Thyroid gland (tissue), 4 donors: ENCODE results near the gene ARPC2.

Experiments used
- CTCF ChIP-seq, 6 experiments: fragments of 200-600 bp in 3 of 6; fragments of 450-650 bp in 3 of 6; sonication (generic) in 3 of 6; IDR thresholded peaks; one replicate each; pipeline ENCODE4 v1.5.1; 2016 to 2019; ENCODE audit warnings: antibody characterized with exemption in 6 of 6, mild to moderate bottlenecking in 2 of 6, inconsistent platforms in 1 of 6, moderate library complexity in 1 of 6
- POLR2A ChIP-seq, 2 donors: fragments of 450-650 bp; IDR thresholded peaks; one replicate each; pipeline ENCODE4 v1.6.1; 2017; ENCODE audit warnings: antibody characterized with exemption in 2 of 2, mild to moderate bottlenecking in 2 of 2, moderate library complexity in 1 of 2

GRCh38 chr2:218276986-218277755, 60.2 kb downstream of the ARPC2 start:
- TF ChIP-seq CTCF (IDR thresholded peaks at IDR 0.05): peak in 1 of 6 experiments; percentile 14
- TF ChIP-seq POLR2A (IDR thresholded peaks at IDR 0.05): no peak
